OCI-LY3 (cell line): ENCODE measurements around the gene HSPB8.

Source experiments
- EZH2phosphoT487 ChIP-seq: fragments of 200-600 bp; shearing (Covaris generic); IDR thresholded peaks from 2 replicates; pipeline ENCODE4 v1.6.1; 2018; ENCODE audit warnings: antibody characterized with exemption, mixed run types, low read depth
- TF ChIP-seq, protein P1 (sequence below): fragments of 200-600, 300-600 bp; sonication (generic); IDR thresholded peaks from 2 replicates; pipeline ENCODE4 v1.5.1; 2014; ENCODE audit warnings: antibody characterized with exemption, low read length, low read depth

DNA sequence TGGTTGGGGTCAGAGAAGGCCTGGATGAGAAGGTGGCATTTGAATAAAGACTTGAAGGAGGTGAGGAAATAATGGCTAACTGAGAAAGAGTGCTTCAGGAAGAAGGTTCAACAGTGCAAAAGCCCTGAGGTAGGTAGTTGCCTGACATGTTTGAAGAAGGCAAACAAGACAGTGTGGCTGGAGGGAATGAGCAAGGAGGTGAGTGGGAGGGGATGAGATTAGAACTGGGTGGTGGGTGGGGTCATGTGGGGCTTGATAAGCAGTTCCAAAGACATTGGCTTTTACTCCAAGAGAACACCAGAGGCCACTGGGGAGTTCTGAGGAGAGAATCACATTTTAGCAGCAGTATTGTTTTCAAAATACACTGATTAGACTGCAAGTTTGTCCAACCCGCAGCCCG lies 50.5 kb downstream of the HSPB8 start:
- TF ChIP-seq, protein P1, sequence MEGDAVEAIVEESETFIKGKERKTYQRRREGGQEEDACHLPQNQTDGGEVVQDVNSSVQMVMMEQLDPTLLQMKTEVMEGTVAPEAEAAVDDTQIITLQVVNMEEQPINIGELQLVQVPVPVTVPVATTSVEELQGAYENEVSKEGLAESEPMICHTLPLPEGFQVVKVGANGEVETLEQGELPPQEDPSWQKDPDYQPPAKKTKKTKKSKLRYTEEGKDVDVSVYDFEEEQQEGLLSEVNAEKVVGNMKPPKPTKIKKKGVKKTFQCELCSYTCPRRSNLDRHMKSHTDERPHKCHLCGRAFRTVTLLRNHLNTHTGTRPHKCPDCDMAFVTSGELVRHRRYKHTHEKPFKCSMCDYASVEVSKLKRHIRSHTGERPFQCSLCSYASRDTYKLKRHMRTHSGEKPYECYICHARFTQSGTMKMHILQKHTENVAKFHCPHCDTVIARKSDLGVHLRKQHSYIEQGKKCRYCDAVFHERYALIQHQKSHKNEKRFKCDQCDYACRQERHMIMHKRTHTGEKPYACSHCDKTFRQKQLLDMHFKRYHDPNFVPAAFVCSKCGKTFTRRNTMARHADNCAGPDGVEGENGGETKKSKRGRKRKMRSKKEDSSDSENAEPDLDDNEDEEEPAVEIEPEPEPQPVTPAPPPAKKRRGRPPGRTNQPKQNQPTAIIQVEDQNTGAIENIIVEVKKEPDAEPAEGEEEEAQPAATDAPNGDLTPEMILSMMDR: no peak
- no peak for TF ChIP-seq EZH2phosphoT487
